Activated CD8-positive, alpha-beta memory T cell treated with anti-CD3 and anti-CD28 coated beads for 1 hour (primary cell): Measurements from ENCODE around the gene CYP17A1.
"Not testable (repeated sequence)": the region's sequence is repeated elsewhere in the genome, so short reads cannot be mapped to it uniquely, and the experiment has no call there.

Experiments
- DNase-seq, 2 donors: peaks; one replicate each; pipeline ENCODE4 v3.0.0-alpha.2; 2020; ENCODE audit warnings: low read depth in 1 of 2; ENCODE audit errors: extremely low read depth in 1 of 2

CYP17A1 gene

GRCh38 chr10:102837230-102837721 lies at the start of gene CYP17A1:
TSS of gene CYP17A1 (minus strand) at chr10:102837413. CDS start at chr10:102837361, 52 bp downstream.
- DNase-seq, result no peak

- DNase-seq, result no peak
Measured at GRCh38 chr10:102880256-102880655, 43.0 kb upstream of the CYP17A1 start.

GRCh38 chr10:102878629-102879028 lies 41.4 kb upstream of the CYP17A1 start:
- DNase-seq, result no peak

GRCh38 chr10:102876747-102877153 lies 39.5 kb upstream of the CYP17A1 start:
- DNase-seq, result no peak

- no peak for DNase-seq
Measured at GRCh38 chr10:102872163-102872562, 35.0 kb upstream of the CYP17A1 start.

- no peak for DNase-seq
Measured at GRCh38 chr10:102870221-102870620, 33.0 kb upstream of the CYP17A1 start.

- no peak for DNase-seq
Measured at GRCh38 chr10:102869258-102870198, 32.3 kb upstream of the CYP17A1 start, which contains the start of gene AS3MT. TSS of gene AS3MT (plus strand) at chr10:102869470. CDS start at chr10:102869593, 123 bp downstream.

GRCh38 chr10:102868911-102869257 lies 31.7 kb upstream of the CYP17A1 start:
- no peak for DNase-seq

GRCh38 chr10:102865620-102866019 lies 28.4 kb upstream of the CYP17A1 start:
- no peak for DNase-seq

- no peak for DNase-seq
Measured at GRCh38 chr10:102863660-102864059, 26.4 kb upstream of the CYP17A1 start.

GRCh38 chr10:102859911-102860310 lies 22.7 kb upstream of the CYP17A1 start:
- no peak for DNase-seq

GRCh38 chr10:102856758-102857424 lies 19.7 kb upstream of the CYP17A1 start:
- no peak for DNase-seq

- DNase-seq, result not testable (repeated sequence)
Measured at GRCh38 chr10:102855731-102856436, 18.7 kb upstream of the CYP17A1 start.

GRCh38 chr10:102853237-102853636 lies 16.0 kb upstream of the CYP17A1 start:
- not testable (repeated sequence) for DNase-seq

GRCh38 chr10:102850025-102850518 lies 12.9 kb upstream of the CYP17A1 start:
- DNase-seq, result no peak

GRCh38 chr10:102845352-102845902 lies 8.2 kb upstream of the CYP17A1 start:
- no peak for DNase-seq

GRCh38 chr10:102844190-102844776 lies 7.1 kb upstream of the CYP17A1 start:
- not testable (repeated sequence) for DNase-seq

- not testable (repeated sequence) for DNase-seq
Measured at GRCh38 chr10:102843139-102843538, 5.9 kb upstream of the CYP17A1 start.

GRCh38 chr10:102841827-102842345 lies 4.7 kb upstream of the CYP17A1 start:
- no peak for DNase-seq
